Ramos (cell line): ENCODE data around the gene PHKB.

Source experiments
- in situ Hi-C: fragments of 300-500 bp; cut with MboI; formaldehyde crosslinking; loops from one replicate; pipeline ENCODE4 v1.14.3; 2022; ENCODE audit warnings: low sequenced_read_pairs; ENCODE audit not compliant: unreplicated experiment

Gene PHKB

DNA sequence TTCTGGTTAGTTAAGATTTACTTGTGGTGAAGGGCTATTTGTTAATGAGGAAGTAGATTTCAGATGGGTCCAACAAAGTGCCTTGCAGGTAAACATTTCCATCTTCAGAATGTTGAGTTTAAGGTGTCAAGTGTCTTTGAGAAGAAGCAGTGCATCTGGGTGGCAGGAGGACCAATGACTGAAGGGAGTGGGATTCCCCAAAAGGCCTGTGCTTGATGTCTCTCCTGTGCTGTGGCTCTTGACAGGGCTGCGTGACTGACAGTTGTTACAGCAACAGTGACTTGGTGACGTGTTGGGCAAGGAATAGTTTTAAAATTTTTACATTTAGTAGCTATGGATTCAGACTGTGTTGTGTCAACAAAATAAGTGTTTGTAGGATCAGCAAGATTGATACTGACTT is 149.9 kb downstream of the PHKB start:
- in situ Hi-C loops: no loop called here

DNA sequence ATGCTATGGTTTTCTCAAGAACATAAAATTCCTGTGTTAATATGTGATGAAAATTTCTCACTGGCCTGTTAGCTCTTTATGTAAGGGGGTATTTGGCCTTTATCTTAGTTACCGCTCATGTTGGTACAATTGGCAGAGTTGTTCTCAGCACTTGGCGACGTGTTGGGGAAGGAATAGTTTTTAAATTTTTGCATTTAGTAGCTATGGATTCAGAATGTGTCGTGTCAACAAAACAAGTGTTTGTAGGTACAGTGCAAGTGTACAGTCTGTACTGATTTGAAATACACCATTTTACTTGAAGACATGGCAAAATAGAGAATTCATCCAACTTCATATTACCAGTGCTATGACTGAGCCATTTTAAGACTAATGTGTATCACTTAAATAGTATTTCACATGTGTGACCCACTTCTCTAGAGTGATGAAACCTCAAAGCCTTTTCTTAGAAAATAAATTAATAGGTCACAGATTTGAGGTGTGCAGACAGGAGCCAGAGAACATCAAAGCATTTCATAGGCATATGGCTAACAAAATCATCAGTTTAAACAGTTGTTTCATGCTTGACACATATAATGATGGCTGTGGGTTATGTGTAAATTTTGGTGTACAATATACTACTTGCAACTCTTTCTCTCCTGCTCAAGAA is 150.8 kb downstream of the PHKB start:
- in situ Hi-C loops: no loop called here

DNA sequence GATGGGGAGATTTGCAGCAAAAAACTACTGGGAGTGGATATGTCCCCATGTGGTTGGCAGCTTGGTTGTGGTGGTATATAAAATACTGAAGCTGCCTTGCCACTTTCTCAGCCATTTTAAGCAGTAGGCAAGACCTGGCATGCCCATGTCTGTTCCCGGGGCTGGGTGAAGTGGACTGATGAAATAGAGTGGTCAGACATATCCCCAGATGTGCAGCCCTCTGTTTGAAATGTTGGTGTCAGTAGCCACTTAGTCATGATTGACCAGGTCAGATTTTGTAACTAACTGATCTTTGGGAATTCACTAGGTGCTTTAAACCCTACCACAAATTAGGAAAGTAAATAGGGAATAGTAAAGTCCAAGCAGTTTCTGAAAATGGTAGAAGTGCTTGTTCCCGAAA is 151.6 kb downstream of the PHKB start:
- in situ Hi-C loops: no loop called here

GRCh38 chr16:47613251-47613650 is 152.1 kb downstream of the PHKB start:
- in situ Hi-C loops: no loop called here

DNA sequence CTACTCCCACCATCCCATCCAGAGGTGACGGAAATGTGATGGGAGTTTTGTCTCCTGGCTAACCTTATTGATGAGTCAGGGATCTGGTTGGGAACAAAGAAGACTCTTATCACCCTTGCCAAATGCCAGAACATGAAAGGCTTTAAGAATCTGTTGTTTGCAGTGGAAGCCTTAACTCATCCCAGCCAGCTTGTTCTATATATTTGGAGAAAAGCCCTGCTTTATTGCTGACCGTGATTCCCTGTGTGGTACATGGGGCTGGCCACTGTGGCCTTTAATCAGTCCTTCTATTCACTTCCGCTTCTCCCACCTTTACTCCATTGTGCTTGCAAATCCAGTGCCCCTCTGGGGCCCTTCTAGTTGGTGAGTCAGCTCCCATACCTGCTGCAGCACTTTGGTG is 156.6 kb downstream of the PHKB start:
- in situ Hi-C loops: no loop called here

DNA sequence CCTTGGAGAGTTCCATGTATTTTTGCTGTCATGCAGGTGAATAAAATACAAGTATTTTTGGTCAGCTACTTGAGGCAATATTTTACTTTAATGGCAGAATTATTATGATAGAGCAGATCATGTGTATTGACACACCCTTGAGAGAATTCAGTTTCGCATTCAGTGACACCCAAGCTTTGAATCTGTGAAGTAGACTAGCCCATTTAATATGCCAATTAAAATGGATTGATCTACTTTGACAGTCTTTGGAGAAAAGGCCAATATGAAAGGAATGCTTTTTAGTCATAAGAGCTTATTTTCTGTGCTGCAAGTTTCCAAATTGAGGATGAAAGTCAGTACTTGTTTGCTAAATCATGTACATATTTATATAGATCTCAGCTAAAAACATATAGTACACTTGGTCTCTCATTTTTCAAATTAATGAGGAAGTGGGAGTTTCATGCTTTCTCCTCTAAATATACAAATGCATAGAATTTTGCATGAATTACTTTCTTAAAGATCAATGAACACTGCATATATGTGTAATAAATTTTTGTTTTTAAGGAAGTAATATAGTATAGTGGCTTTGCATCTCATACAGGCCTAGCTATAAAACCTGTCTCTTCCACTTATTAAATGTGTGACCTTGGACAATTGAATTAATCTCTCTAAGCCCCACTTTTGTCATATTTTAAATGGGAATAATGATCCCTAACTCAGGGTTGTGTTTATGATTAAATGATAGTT is 161.5 kb downstream of the PHKB start:
- in situ Hi-C loops: no loop called here

- in situ Hi-C loops: no loop called here
Measured at GRCh38 chr16:47624563-47624962, 163.4 kb downstream of the PHKB start.

GRCh38 chr16:47625115-47625567 is 164.0 kb downstream of the PHKB start:
- in situ Hi-C loops: no loop called here

GRCh38 chr16:47626246-47626645 is 165.1 kb downstream of the PHKB start:
- in situ Hi-C loops: no loop called here

DNA sequence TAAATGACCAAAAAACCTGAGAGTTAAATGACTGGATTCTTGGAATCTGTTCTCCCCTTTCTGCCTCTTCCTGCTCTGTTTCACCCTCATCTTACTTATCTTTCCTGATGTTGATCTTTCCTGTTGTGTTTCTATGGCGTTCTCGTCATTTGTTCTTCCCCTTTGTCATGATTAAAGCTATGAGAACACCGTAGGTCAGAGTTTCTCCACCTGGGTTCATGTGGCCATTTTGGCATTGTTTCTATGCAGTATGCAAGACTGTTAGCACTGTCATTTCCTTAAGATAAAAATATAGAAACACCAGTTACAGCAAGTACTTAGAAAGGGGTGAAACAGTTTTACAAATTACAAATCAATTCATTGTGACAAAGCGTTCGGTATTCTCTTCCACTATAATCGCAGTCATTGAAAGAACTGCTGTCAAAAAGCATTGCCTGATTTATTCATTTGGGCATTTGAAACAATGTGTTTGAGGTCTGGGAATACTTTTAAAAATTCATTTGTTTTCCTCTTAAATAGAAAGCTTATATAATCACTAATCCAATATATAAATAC is 166.0 kb downstream of the PHKB start:
- in situ Hi-C loops: no loop called here

DNA sequence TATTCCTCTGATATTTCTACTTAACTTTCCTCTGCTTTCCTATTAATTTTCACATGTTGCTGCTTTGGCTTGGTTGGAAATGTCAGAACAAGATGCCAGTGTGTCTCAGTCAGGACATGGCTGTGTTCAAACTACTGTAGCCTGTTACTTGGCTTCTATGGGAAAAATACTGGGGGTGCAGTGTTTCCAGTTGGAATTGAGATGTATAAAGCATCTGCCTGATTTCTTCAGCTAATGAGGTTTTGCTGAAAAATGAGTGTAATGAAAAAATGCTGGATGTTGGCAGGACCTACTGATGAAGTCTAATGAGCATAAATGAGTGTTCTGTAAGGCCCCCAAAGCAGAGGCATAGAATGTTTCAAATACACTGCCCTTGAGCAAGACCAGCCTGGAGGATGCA is 166.6 kb downstream of the PHKB start:
- in situ Hi-C loops: no loop called here

DNA sequence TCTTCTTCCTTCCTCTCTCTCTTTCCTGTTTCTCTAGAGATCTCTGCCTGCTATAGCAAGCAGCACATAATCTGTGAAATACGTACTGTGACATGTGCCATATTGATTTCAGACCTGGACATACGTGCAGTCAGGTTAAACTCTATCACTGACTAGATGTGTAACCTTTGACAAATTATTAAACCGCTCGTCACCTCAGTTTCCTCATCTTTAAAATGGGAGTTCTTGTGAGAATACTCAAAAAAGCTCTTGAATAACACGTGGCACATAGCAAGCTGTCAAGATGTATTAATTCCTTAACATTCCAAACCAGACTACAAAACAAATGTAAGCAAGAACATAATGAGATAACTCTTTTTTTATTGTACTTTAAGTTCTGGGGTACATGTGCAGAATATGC is 170.0 kb downstream of the PHKB start:
- in situ Hi-C loops: no loop called here

DNA sequence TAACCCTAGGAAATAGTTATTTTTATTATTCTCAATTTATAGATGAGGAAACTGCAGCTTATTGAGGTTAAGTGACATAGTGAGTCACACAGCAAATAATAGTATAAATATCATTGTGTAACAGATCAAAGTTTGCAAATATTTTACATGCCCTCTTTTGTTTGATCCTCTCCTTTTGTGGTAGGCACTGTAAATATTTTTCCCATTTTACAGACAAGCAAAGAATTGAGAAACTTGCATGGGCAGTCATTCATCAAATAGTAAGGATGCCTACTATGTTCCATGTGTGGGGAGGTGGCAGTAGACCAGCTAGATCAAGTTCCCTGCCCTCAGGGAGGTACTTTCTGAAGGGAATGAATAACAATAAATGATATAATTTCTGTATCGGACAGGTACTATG is 173.0 kb downstream of the PHKB start:
- in situ Hi-C loops: no loop called here

DNA sequence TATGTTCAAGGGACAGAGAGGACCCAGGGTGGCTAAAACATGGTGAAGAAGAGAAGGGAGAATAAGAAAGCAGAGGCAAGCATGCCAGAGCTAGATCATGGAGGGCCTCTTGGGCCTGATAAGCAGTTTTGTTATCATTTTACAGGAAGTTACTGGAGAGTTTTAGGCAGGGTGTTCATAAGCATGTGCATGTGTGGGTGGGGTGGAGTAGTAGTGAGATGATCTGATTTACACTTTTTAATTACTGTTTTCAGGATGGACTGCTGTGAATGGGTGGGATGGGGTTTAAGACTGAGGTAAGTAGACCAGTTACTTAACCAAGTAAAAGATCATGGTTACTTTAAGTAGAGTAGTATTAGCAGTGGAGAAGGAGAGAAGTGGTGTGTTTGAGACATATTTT is 173.6 kb downstream of the PHKB start:
- in situ Hi-C loops: no loop called here

DNA sequence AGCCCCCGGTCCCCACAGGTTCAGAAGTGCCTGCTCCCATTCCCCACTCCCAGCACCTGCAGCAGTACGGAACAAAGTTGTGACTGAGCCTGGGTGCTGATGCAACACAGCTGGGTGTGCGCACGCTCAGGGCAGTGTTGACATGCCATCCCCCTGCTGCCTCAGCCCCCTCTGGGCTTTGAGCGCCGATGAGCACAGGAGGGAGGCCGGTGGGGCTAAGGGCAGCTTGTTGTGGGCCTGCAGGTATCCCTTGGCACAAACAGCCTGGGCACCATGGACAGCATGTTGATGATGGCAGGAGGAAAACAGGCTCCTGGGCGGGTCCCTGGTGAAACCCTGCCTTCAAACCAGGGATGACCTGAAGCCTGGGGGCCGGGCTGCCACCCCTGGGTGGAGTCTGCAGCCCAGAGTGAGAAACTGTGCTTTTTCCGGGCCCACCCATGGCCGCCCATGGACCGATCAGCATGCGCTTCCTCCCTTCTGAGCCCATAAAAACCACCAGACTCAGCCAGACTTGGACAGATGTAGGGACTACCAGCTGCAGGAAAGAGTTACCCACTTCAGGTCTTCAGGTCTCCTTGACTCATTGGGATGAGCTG is 175.5 kb downstream of the PHKB start:
- in situ Hi-C loops: no loop called here

- in situ Hi-C loops: no loop called here
Measured at GRCh38 chr16:47638175-47638574, 177.0 kb downstream of the PHKB start.

DNA sequence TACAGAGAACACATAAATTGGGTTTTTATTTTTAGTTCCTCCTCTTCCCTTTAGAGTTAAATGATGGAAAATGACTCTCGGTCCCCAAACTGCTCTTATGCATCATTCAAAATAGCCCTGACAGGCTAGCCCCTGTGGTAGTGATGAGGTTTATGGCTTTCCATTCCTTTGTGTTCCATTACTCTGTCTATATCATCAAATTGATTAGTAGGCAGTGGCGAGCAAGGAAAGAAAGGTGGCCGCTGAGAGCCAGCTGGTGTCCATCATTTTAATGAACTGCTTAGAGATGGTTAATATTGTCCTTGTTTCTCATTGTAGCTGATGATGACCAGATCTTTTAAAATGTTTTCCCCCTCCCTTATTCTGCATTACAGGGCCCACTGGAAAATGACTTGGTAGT is 179.5 kb downstream of the PHKB start:
- in situ Hi-C loops: no loop called here

GRCh38 chr16:47643323-47644000 is 182.3 kb downstream of the PHKB start:
- in situ Hi-C loops: no loop called here

- in situ Hi-C loops: no loop called here
Measured at GRCh38 chr16:47644166-47644565, 183.0 kb downstream of the PHKB start.

DNA sequence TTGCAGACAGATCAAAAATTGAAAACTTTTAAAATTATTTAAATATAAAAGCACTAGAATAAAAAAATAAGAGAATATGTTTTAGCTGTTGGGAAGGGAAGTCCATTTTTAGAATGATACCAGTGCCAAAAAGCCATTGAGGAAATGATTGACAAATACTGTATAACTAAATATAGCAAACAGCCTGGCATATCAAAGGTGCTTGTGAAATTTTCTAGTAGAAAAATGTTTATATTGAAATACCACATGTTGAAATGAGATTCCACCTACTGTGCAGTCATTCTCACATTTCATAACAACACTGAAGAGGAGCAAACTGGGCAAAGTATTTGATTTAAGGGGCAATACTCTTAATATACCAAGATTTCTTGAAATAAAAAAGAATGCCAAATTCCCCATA is 183.5 kb downstream of the PHKB start:
- in situ Hi-C loops: no loop called here

GRCh38 chr16:47646914-47647313 is 185.8 kb downstream of the PHKB start:
- in situ Hi-C loops: no loop called here
